Measurements from ENCODE around the gene TMEM234. TPM values are rescaled to one million over a fixed set of nuclear protein-coding genes. Genes with fewer than 3 reads are reported as not detected.

TMEM234 gene
- total RNA-seq, 1 experiment from 2014 or later, result 22.2 TPM

DNA sequence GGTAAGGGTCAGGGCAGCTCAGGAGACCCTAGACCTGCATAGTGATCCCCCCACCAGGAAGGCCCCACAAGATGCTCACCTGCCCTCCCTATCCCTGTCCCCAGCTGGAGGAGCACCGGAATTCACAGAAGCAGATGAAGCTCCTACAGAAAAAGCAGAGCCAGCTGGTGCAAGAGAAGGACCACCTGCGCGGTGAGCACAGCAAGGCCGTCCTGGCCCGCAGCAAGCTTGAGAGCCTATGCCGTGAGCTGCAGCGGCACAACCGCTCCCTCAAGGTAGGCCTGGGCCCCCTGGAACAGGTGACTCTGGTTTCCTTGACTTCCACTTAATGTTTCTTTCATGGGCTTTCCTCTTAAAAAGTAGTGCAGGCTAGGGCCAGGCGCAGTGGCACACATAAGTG lies 34.3 kb downstream of the TMEM234 start:
- Mint-ChIP-seq H3K27ac (ENCODE audit: low read depth, unreplicated experiment) (no peak overlapping the region), H3K4me1 (ENCODE audit: insufficient read depth, unreplicated experiment) (peaks cover 24% of the 10 kb centered on the region), H3K36me3 (ENCODE audit: insufficient read depth, unreplicated experiment) (peaks cover 92% of the 10 kb centered on the region), H3K9me3 (ENCODE audit: unreplicated experiment) (no peaks in the 10 kb centered on the region), H3K27me3 (ENCODE audit: insufficient read depth, unreplicated experiment) (no peaks in the 10 kb centered on the region), H3K4me3 (ENCODE audit: unreplicated experiment) (no peak overlapping the region)
- intact Hi-C loops (cut with micrococcal nuclease), result no loop called here
- BruUV-seq (replicated peaks), result no TSS peak
- CTCF ChIA-PET, result no interaction called here
- POLR2A ChIA-PET, result interaction anchor here (0.6 kb wide), 1 partner anchor 10 kb away, joined by 4 read pairs; no protein-coding TSS in a partner anchor
- DNase-seq (ENCODE audit: unreplicated experiment), result no peak
- TF ChIP-seq, protein P1, sequence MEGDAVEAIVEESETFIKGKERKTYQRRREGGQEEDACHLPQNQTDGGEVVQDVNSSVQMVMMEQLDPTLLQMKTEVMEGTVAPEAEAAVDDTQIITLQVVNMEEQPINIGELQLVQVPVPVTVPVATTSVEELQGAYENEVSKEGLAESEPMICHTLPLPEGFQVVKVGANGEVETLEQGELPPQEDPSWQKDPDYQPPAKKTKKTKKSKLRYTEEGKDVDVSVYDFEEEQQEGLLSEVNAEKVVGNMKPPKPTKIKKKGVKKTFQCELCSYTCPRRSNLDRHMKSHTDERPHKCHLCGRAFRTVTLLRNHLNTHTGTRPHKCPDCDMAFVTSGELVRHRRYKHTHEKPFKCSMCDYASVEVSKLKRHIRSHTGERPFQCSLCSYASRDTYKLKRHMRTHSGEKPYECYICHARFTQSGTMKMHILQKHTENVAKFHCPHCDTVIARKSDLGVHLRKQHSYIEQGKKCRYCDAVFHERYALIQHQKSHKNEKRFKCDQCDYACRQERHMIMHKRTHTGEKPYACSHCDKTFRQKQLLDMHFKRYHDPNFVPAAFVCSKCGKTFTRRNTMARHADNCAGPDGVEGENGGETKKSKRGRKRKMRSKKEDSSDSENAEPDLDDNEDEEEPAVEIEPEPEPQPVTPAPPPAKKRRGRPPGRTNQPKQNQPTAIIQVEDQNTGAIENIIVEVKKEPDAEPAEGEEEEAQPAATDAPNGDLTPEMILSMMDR (IDR thresholded peaks at IDR 0.05; ENCODE audit: unreplicated experiment), result no peak

DNA sequence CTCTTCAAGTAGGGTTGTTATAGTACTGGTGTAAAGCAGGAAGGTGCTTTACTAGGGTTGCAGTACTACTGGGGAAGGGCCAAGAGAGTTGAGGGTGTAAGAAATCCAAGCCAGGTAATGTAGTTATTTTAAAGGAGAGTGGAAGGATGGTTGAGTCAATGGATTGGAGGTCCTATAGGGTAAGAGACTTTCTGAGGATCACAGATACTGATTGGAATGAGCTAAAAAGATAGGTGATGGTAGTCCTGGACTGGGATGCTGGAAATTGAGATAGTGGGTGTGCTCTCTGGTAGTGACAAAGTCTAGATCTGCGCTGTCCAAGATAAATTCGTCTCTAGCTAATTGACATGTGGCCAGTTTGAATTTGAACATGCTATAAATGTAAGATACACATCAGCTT lies 35.7 kb downstream of the TMEM234 start:
- H3K4me1 Mint-ChIP-seq (ENCODE audit: insufficient read depth, unreplicated experiment), result peaks cover 25% of the 10 kb centered on the region
- H3K36me3 Mint-ChIP-seq (ENCODE audit: insufficient read depth, unreplicated experiment), result peaks cover 92% of the 10 kb centered on the region
- TF ChIP-seq, protein P1 (IDR thresholded peaks at IDR 0.05; ENCODE audit: unreplicated experiment), result no peak
- BruUV-seq (replicated peaks), result no TSS peak
- intact Hi-C loops (cut with micrococcal nuclease), result no loop called here
- POLR2A ChIA-PET, result interaction anchor here (0.8 kb wide), 1 partner anchor 19 kb away, joined by 3 read pairs; the partner anchor contains the start of gene IQCC
- H3K4me3 Mint-ChIP-seq (ENCODE audit: unreplicated experiment), result no peak overlapping the region
- peak overlapping the region; percentile 49 for H3K27ac Mint-ChIP-seq (ENCODE audit: low read depth, unreplicated experiment)
- CTCF ChIA-PET, result no interaction called here
- no peak for DNase-seq (ENCODE audit: unreplicated experiment)
- no peaks in the 10 kb centered on the region for H3K27me3 Mint-ChIP-seq (ENCODE audit: insufficient read depth, unreplicated experiment)
- H3K9me3 Mint-ChIP-seq (ENCODE audit: unreplicated experiment), result no peaks in the 10 kb centered on the region

DNA sequence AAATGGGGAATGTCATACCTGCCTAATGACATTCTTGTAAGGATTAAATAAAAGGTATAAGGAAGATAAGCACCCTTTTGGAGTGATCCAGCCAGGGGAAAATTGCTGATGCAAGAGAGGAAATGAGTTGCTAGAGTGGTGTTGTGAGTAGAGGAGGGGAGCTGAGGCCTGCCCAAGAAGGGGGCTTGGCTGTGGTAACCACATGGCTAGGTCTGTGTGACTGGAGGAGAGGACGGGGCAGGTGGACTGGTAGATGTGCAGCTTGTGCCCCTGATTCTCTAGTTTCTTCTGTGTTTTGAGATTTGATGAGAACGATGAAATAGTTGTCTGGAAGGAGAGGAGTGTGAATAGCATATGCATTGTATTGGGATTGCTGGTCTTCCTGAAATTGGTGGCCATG lies 36.1 kb downstream of the TMEM234 start:
- BruUV-seq (replicated peaks), result no TSS peak
- Mint-ChIP-seq H3K4me3 (ENCODE audit: unreplicated experiment) (no peak overlapping the region), H3K27me3 (ENCODE audit: insufficient read depth, unreplicated experiment) (no peaks in the 10 kb centered on the region), H3K27ac (ENCODE audit: low read depth, unreplicated experiment) (peak overlapping the region; percentile 49), H3K36me3 (ENCODE audit: insufficient read depth, unreplicated experiment) (peaks cover 92% of the 10 kb centered on the region), H3K4me1 (ENCODE audit: insufficient read depth, unreplicated experiment) (peaks cover 29% of the 10 kb centered on the region), H3K9me3 (ENCODE audit: unreplicated experiment) (no peaks in the 10 kb centered on the region)
- ChIA-PET CTCF (no interaction called here), POLR2A (interaction anchor here (0.8 kb wide), 1 partner anchor 19 kb away, joined by 3 read pairs; the partner anchor contains the start of gene IQCC)
- intact Hi-C loops (cut with micrococcal nuclease), result no loop called here
- no peak for DNase-seq (ENCODE audit: unreplicated experiment)
- TF ChIP-seq, protein P1 (IDR thresholded peaks at IDR 0.05; ENCODE audit: unreplicated experiment), result no peak

DNA sequence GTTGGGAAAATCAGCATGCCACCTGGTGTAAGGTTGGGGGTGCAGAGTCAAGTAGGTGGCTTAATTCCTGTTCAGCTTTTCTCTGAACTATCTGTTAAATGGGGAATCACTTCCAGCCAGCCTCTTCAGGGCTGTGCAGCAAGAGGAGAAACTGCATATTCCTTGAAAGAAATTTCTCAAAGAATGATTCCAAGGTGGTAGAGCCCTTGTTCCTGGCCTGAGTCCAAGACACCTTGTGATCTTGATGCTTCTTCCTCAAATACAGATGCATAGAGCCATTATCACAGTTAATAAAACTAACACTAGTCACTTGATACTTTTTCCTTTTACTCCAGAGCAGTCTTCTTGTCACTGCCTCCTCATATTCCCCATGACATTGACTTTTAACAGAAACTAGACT lies 37.5 kb downstream of the TMEM234 start:
- Mint-ChIP-seq H3K27me3 (ENCODE audit: insufficient read depth, unreplicated experiment) (no peaks in the 10 kb centered on the region), H3K4me1 (ENCODE audit: insufficient read depth, unreplicated experiment) (peaks cover 30% of the 10 kb centered on the region), H3K9me3 (ENCODE audit: unreplicated experiment) (no peaks in the 10 kb centered on the region), H3K27ac (ENCODE audit: low read depth, unreplicated experiment) (no peak overlapping the region), H3K36me3 (ENCODE audit: insufficient read depth, unreplicated experiment) (peaks cover 89% of the 10 kb centered on the region), H3K4me3 (ENCODE audit: unreplicated experiment) (no peak overlapping the region)
- no TSS peak for BruUV-seq (replicated peaks)
- CTCF ChIA-PET, result no interaction called here
- POLR2A ChIA-PET, result interaction anchor here (0.7 kb wide), 1 partner anchor 12 kb away, joined by 3 read pairs; no protein-coding TSS in a partner anchor
- intact Hi-C loops (cut with micrococcal nuclease), result no loop called here
- TF ChIP-seq, protein P1 (IDR thresholded peaks at IDR 0.05; ENCODE audit: unreplicated experiment), result no peak
- no peak for DNase-seq (ENCODE audit: unreplicated experiment)

Data from MCF 10A (cell line).